Measurements from ENCODE around the gene PACSIN2.
"Not testable (repeated sequence)": the region's sequence is repeated elsewhere in the genome, so short reads cannot be mapped to it uniquely, and the experiment has no call there.

PACSIN2 gene

GRCh38 chr22:42963231-42963595 is 51.7 kb downstream of the PACSIN2 start:
- DNase-seq: no peak

DNA sequence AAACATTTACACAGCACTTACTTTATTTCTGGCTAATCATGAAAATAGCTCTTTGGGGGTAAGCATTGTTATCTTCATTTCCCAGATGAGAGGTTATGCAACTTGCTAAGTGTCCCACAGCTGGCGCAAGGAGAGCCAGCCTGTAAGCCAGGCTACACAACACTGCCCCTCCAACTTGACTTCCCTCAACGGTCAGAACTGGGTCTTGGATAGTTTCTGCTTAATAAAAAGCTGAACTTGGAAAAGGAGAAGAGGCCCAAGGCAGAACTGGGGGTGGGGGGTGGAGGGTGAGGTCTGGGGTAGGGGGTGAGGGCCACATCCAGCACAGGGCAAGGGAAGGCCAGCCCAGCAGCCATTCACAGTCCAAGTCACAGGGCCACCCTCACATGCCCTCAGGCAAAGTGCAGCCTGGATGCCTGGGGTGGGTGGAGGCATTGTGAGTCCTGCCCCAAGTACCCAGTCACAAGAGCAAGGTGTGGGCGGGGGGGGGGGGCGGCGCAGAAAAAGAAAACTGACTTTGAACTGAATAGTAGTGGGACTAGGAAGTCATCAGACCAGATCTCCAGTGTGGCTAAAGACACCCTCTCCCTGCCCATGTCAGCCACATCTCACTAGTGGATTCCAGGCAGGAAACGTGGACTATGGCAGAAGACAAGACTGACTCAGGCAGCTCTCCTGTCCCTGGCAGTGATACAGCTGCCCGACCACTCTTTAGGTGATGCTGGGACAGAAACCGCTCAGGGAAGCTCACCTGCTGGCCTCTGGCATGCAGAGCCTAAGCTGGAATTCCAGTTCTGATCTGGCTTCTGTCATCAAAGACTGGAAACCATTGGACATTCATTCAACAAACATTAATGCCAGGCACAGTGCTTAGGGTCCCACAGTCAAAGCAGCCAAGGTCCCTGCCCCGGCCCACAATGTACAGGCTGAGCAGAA is 52.4 kb downstream of the PACSIN2 start:
- no peak for DNase-seq

DNA sequence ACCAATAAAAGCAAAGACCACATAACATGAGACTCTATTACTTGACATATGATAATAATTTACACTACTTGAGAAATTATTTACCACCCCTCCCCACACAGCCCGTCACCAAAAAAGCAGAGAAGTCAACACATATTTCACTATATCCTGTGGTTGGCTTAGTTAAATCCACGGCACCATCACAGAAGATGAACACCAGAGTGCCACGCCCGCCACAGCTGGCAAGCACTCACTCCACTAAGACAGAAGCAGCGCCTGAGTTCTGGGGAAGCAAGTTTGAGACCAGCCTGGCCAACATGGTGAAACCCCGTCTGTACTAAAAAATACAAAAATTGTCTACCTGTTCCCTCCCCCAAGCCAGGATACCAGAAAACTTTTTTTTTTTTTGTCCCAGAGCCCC is 53.1 kb downstream of the PACSIN2 start:
- DNase-seq: no peak

DNA sequence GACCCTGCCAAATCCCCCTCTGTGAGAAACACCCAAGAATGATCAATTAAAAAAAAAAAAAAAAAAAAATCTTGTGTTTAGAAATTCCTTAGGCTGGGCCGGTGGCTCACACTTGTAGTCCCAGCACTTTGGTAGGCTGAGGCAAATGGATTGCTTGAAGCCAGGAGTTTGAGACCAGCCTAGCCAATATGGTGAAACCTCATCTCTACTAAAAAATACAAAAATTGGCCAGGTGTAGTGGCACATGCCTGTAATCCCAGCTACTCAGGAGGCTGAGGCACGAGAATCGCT is 53.6 kb downstream of the PACSIN2 start:
- not testable (repeated sequence) for DNase-seq

DNA sequence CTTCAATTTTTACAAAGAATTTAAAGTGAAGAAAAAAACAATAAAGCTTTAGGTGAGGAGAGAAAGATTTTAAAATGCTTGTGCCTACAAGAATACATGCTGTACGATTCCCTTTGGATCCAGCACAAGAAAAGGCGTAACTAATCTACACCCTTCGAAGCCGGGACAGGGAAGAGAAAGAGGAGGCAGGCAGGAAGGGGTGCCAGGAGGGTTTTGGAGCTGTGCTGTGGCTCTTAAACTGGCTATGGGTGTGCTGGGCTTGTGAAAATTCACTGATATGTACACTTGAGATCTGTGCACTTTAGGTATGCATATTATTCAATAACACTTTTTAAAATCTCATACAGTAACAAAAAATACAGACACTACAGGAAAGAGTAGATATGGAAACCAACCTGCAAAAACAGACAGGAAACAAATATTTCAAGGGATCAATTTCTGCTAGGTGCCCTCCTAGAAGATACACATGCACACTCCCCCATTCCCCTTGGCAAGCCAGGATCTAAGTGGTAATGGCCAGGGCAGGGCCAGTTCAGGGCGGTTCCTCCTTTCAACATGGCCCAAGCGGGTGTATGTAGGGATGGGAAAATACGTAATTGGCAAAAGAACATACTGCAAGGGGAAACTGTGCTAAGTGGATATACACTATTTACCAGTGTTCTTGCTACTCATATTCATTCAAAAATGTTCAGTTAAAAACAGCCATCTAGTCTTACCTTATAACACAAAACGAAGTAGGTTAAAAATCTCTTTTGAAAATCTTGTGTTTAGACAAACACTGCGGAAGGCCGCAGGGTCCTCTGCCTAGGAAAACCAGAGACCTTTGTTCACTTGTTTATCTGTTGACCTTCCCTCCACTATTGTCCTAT is 54.2 kb downstream of the PACSIN2 start:
- no peak for DNase-seq

- no peak for DNase-seq
Measured at GRCh38 chr22:42959576-42960509, 55.1 kb downstream of the PACSIN2 start.

- no peak for DNase-seq
Measured at GRCh38 chr22:42958937-42959336, 56.0 kb downstream of the PACSIN2 start.

- no peak for DNase-seq
Measured at GRCh38 chr22:42957958-42958357, 57.0 kb downstream of the PACSIN2 start.

DNA sequence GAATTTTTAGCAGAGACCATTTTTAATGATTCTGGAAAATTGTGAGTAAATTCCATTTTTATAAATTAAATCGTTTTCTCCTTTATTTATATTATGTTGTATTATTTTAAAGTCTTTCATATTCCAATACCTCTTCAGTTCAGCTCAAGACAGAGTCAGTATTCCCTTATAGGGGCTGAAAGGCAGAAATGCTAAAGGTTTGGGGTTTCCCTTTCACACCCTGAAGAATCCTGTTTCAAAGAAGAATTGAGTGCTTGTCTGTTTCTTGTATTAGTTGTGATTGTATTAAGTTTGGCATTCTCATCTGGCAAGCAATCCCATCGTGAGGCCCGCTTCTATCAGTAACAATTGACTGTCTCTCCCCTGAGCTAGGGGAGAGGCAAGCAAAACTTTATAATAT is 57.4 kb downstream of the PACSIN2 start:
- no peak for DNase-seq

GRCh38 chr22:42955848-42956247 is 59.1 kb downstream of the PACSIN2 start:
- DNase-seq: no peak

GRCh38 chr22:42955087-42955635 is 59.8 kb downstream of the PACSIN2 start:
- DNase-seq: no peak

GRCh38 chr22:42953751-42954150 is 61.2 kb downstream of the PACSIN2 start:
- not testable (repeated sequence) for DNase-seq

- DNase-seq: no peak
Measured at GRCh38 chr22:42951093-42951710, 63.7 kb downstream of the PACSIN2 start.

DNA sequence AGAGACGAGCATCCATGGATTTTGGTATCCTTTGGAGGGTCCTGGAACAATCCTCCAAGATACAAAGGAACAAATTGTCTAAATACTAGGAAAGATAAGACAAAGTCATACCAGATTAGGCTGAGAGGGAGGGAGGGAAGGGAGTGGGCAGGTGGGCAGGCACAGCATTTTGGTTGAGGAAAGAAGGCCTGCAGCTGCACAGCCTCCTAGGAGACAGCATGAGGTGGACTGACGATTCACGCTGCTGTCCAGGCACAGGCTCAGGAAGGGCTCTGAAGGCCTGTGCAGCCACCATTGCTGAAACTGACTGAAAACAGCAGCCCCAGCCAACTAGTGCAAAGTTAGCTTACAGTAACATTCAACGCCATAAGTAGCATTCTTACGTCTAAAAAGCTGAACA is 64.7 kb downstream of the PACSIN2 start:
- no peak for DNase-seq

DNA sequence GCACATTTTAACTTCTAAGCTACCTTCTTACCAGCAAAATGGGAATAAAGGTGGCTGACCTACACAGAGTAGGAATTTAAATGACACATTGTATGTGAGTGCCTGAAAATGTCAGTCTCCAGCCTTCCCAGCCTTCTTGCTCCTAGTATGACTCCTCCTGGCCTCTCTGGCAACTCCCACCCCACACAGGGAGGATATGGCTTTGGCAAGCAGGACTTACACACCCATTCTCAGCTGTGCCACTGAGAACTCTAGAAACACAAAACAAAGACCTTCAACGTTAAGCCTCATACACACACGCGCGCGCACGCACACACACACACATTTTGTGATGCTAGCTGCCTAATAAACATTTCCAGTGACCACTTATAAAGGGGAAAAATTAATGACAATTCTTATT is 65.8 kb downstream of the PACSIN2 start:
- no peak for DNase-seq

- DNase-seq: no peak
Measured at GRCh38 chr22:42948294-42948693, 66.7 kb downstream of the PACSIN2 start.

- no peak for DNase-seq
Measured at GRCh38 chr22:42947211-42947990, 67.5 kb downstream of the PACSIN2 start.

DNA sequence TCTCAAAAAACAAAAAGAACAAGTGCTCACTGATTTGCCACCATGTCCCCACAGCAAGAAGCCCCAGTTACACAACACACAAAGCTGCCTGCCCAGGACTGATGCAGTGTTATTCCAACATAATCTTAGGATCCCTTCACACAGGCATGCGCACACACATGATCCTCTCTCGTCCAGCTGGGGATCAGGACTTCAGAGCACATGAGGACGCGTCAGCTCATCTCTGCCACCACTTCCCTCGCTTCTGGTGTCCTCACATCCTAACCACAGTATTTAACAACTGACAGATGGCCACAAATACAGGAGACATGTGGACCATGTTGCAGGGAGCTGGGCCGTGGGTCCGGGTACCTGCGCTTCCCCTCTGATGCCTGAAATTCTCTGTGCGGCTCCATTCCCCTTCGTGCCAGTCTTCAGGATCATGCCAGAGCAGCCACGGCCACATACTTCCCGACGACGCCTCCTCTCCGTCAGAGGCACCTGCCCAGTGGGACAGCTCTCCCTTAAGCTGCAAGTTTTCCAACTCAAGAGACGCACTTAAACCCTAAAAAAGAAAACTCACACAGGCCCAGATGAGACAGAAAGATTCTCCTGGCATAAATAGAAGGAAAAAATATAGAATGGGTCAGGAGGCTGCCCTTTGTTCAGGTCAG is 68.3 kb downstream of the PACSIN2 start:
- no peak for DNase-seq

- DNase-seq: no peak
Measured at GRCh38 chr22:42945736-42946135, 69.2 kb downstream of the PACSIN2 start.

DNA sequence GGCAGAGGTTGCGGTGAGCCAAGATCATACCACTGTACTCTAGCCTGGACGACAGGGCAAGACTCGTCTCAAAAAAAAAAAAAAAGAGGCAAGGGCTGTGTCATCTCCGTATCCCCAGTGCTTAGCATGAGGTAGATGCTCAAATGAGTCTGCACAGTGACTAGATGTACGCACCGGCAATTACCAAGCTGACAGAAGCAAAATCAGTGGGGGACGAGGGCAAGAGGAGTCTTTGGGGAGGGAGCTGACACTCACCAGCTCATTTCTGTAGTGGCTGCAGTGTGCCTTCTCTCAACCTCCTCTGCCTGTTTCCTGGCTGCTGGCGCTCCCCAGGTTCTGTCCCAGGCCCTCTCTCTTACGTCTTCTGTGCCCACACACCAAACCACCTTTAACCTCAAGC is 69.9 kb downstream of the PACSIN2 start:
- DNase-seq: no peak

GRCh38 chr22:42944409-42944808 is 70.5 kb downstream of the PACSIN2 start:
- no peak for DNase-seq
